GM12872 (cell line): ENCODE data around the gene RELA.

ENCODE experiments used
- CTCF ChIP-seq: IDR thresholded peaks from 3 replicates; pipeline ENCODE4 v1.5.1; 2011; ENCODE audit warnings: low read depth, mild to moderate bottlenecking, low read length, moderate library complexity; ENCODE audit not compliant: insufficient read depth

The RELA gene

GRCh38 chr11:65618763-65619162 lies 44.0 kb downstream of the RELA start:
- no peak for TF ChIP-seq CTCF

GRCh38 chr11:65617990-65618751 lies 44.5 kb downstream of the RELA start:
- TF ChIP-seq CTCF, result no peak

- no peak for TF ChIP-seq CTCF
Observed at GRCh38 chr11:65617136-65617850, 45.4 kb downstream of the RELA start.

GRCh38 chr11:65616575-65617001 lies 46.1 kb downstream of the RELA start:
- no peak for TF ChIP-seq CTCF

GRCh38 chr11:65615950-65616574 lies 46.7 kb downstream of the RELA start:
- TF ChIP-seq CTCF, result no peak

- TF ChIP-seq CTCF, result no peak
Observed at GRCh38 chr11:65615229-65615949, 47.3 kb downstream of the RELA start, which contains the start of gene PCNX3. Gene PCNX3, plus strand, starts transcription at chr11:65615776. Its CDS starts 536 bp downstream, at chr11:65616312.
